ENCODE data around the gene AKAP12. TPM values are rescaled to one million over a fixed set of nuclear protein-coding genes. Genes with fewer than 3 reads are reported as not detected.

AKAP12 gene
- total RNA-seq, 1 experiment from 2014 or later = 5.7 TPM

GRCh38 chr6:151290877-151291721, 51.3 kb downstream of the AKAP12 start:
- Histone ChIP-seq H3K36me3 (no peaks in the 10 kb centered on the region), H3K27me3 (no peaks in the 10 kb centered on the region), H3K4me3 (no peak overlapping the region), H3K9me3 (no peaks in the 10 kb centered on the region)
- DNase-seq = no peak

DNA sequence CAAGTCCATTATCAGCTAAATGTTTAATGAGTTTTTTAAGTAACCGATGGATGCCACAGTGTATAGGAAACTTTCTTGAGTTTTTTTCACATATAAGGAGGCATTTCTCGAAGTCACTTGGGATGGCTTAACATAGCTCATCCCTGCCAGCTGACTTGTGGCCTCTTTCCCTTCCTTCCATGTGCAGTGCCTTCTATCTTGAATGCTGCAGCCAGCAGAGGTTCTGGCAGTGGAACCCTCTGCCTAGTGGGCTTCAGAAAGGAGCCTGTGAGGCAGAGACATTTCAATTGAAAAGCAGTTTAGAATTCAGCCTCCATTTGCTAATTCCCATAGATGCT, 51.9 kb downstream of the AKAP12 start:
- DNase-seq = no peak
- Histone ChIP-seq H3K36me3 (no peaks in the 10 kb centered on the region), H3K4me3 (no peak overlapping the region), H3K9me3 (no peaks in the 10 kb centered on the region), H3K27me3 (no peaks in the 10 kb centered on the region)

DNA sequence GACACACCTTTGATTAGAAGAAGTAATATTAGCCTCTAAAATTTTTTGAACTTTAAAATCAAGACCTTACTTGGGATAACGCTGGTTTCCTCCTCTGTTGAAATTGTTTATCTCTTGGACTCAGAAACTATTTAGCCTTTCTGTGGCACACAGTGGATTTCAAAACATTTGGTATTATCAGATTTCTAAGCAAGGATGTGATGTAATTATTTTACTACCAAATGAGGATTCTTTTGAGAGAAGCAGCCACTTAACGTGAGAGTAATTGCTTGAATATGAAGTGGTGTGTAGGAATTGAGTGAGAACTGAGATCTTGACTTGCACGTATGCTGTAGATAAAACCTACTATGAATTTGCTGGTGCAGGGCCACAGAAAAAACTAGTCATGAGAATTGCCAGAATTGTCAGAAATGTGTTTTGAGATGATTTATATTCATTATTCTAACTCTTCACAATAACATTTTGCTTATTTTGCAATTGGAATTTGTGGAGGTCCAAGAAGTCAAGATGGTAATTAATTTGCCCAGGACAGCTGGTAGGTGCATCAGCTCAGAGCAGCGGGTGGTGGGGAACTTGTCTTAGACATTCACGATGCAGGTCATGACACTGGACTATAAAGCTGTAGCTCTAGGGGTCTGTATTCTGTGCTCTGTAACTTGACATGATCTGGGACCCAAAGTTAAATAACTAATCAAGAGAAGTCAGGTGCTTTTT, 53.4 kb downstream of the AKAP12 start:
- no peaks in the 10 kb centered on the region for H3K9me3 ChIP-seq
- H3K36me3 ChIP-seq = no peaks in the 10 kb centered on the region
- H3K27me3 ChIP-seq = no peaks in the 10 kb centered on the region
- no peak overlapping the region for H3K4me3 ChIP-seq
- no peak for DNase-seq

- Histone ChIP-seq H3K36me3 (no peaks in the 10 kb centered on the region), H3K27me3 (no peaks in the 10 kb centered on the region), H3K4me3 (no peak overlapping the region), H3K9me3 (no peaks in the 10 kb centered on the region)
- no peak for DNase-seq
Observed at GRCh38 chr6:151293688-151294016, 53.9 kb downstream of the AKAP12 start.

DNA sequence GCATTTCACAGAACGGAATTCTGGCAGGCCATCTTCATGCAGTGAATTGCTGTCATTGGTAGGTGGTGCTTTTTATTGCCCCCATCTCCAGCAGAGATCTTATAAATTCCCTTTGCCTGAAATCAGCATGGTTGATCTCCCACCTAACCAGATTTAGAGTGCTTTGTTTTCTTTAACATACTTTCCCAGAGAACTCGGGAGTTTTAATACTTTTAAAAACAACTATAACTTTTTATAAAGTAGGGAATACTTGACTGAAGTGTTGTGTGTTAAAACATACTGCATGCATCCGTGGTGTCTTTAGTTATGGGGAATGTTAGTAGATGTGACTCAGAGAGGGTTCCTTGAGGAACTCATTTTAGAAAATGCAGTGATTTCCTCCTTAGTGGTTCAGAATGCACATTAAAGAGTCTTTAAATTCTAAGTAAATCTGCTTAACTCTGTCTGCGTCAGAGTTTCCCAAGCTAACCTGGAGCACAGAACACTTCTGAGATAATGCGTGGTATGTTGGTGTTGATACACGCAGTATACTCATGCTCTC, 54.9 kb downstream of the AKAP12 start:
- H3K9me3 ChIP-seq = no peaks in the 10 kb centered on the region
- no peak for DNase-seq
- no peak overlapping the region for H3K4me3 ChIP-seq
- H3K27me3 ChIP-seq = no peaks in the 10 kb centered on the region
- H3K36me3 ChIP-seq = no peaks in the 10 kb centered on the region

GRCh38 chr6:151297886-151298285, 58.1 kb downstream of the AKAP12 start:
- Histone ChIP-seq H3K36me3 (no peaks in the 10 kb centered on the region), H3K4me3 (no peak overlapping the region), H3K9me3 (no peaks in the 10 kb centered on the region), H3K27me3 (no peaks in the 10 kb centered on the region)
- DNase-seq = no peak

DNA sequence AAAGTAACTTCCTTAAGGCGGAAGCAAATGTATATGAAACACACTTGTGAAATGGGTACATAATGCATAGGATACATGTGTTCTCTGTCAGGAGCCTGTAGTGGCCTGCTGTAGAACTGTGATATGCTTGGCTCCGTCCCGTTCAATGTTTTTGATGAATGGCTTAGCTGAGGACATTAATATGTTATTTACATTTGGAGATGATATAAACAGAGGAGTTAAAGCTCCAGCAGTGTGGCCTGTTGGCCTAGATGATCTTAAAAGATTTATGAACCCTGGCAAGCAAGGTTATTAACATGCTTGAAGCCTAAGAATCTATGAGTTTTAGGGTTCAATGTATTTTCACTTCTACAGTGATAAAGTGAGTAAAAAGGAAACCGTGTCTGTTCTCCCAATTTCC, 59.2 kb downstream of the AKAP12 start:
- H3K36me3 ChIP-seq = no peaks in the 10 kb centered on the region
- DNase-seq = no peak
- no peaks in the 10 kb centered on the region for H3K27me3 ChIP-seq
- no peak overlapping the region for H3K4me3 ChIP-seq
- H3K9me3 ChIP-seq = no peaks in the 10 kb centered on the region

- H3K4me3 ChIP-seq = no peak overlapping the region
- H3K27me3 ChIP-seq = no peaks in the 10 kb centered on the region
- H3K36me3 ChIP-seq = no peaks in the 10 kb centered on the region
- no peak for DNase-seq
- H3K9me3 ChIP-seq = no peaks in the 10 kb centered on the region
Observed at GRCh38 chr6:151300267-151300991, 60.7 kb downstream of the AKAP12 start.

DNA sequence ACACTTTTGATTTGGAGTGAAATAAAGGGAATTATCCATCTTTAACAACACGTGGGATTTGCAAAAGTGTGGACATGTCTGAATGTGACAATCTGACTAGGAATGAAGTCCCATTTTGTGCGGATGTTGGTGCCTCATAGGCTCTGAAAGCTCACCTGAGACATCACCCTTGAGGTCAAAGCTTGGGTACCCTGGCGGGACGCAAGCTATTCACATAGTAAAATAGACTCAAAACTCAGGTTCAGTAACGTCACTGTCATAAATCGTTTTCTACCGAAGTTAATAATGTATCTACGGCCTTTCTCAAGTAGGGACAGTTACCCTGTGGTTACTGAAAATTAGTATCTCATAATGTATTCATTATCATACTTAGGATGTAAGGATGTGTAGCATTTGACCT, 61.8 kb downstream of the AKAP12 start:
- H3K36me3 ChIP-seq = no peaks in the 10 kb centered on the region
- no peak overlapping the region for H3K4me3 ChIP-seq
- H3K9me3 ChIP-seq = no peaks in the 10 kb centered on the region
- DNase-seq = no peak
- H3K27me3 ChIP-seq = no peaks in the 10 kb centered on the region

GRCh38 chr6:151303231-151303630, 63.5 kb downstream of the AKAP12 start:
- no peak for DNase-seq
- H3K36me3 ChIP-seq = no peaks in the 10 kb centered on the region
- no peaks in the 10 kb centered on the region for H3K9me3 ChIP-seq
- no peak overlapping the region for H3K4me3 ChIP-seq
- H3K27me3 ChIP-seq = no peaks in the 10 kb centered on the region

DNA sequence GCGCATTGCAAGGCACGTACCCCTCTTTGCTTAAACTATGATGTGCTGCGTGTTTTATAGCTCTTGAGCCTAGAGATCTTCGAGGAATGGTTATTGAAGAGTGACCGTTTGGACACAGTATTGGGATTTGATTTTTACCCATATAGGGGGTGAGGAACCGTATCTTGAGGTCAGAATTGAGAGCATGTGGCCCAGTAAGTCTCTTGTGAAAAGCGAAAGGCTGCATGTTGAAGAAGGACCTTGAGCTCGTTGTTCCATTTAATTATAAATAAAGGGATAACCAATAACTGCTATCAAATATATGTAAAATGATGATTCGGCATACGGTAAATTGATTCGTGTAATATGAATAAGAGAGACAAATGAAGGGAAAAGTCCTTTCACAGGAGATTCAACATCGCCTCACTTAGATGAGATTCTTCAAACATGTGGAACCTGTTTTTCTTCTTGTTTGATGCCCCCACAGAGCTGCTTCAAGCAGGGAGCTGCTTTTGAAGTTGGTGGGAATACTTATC, 66.6 kb downstream of the AKAP12 start:
- Histone ChIP-seq H3K36me3 (no peaks in the 10 kb centered on the region), H3K27me3 (no peaks in the 10 kb centered on the region), H3K4me3 (no peak overlapping the region), H3K9me3 (no peaks in the 10 kb centered on the region)
- DNase-seq = no peak

- no peaks in the 10 kb centered on the region for H3K27me3 ChIP-seq
- DNase-seq = no peak
- no peaks in the 10 kb centered on the region for H3K9me3 ChIP-seq
- H3K4me3 ChIP-seq = no peak overlapping the region
- no peaks in the 10 kb centered on the region for H3K36me3 ChIP-seq
Observed at GRCh38 chr6:151307501-151307900, 67.7 kb downstream of the AKAP12 start.

GRCh38 chr6:151309619-151310018, 69.9 kb downstream of the AKAP12 start:
- no peak overlapping the region for H3K4me3 ChIP-seq
- H3K9me3 ChIP-seq = no peaks in the 10 kb centered on the region
- no peak for DNase-seq
- no peaks in the 10 kb centered on the region for H3K27me3 ChIP-seq
- no peaks in the 10 kb centered on the region for H3K36me3 ChIP-seq

GRCh38 chr6:151310279-151310678, 70.5 kb downstream of the AKAP12 start:
- no peaks in the 10 kb centered on the region for H3K9me3 ChIP-seq
- no peak overlapping the region for H3K4me3 ChIP-seq
- DNase-seq = no peak
- no peaks in the 10 kb centered on the region for H3K27me3 ChIP-seq
- H3K36me3 ChIP-seq = no peaks in the 10 kb centered on the region

- Histone ChIP-seq H3K36me3 (no peaks in the 10 kb centered on the region), H3K4me3 (no peak overlapping the region), H3K27me3 (no peaks in the 10 kb centered on the region), H3K9me3 (no peaks in the 10 kb centered on the region)
- DNase-seq = no peak
Observed at GRCh38 chr6:151310852-151311767, 71.3 kb downstream of the AKAP12 start.

DNA sequence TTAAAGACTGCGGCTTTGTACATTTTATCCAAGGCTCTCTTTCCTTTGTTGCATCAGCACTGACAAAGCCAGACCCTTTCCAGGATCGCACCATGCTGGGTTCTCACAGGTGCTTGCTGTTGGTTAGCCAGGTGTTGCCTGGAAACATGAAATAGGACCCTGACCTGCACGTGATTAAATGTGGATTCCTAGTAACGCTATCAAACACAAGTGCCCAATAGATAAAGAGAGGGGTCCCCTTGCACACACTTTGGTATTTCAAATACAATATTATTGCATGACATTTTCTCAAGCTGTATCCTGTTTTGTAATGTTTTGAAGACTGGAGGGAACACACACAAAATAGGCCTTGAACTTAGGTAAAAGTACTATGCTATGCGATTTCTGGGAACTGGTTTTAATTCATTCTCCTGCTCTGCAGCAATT, 73.3 kb downstream of the AKAP12 start:
- Histone ChIP-seq H3K9me3 (no peaks in the 10 kb centered on the region), H3K4me3 (no peak overlapping the region), H3K27me3 (no peaks in the 10 kb centered on the region), H3K36me3 (no peaks in the 10 kb centered on the region)
- DNase-seq = no peak
